ENCODE results near the gene VAMP3.

- TF ChIP-seq CTCF (IDR thresholded peaks at IDR 0.05; ENCODE audit: insufficient read depth, low read depth, low read length) (no peak), EZH2 (IDR thresholded peaks at IDR 0.05; ENCODE audit: insufficient read depth, low read length) (no peak)
Observed at GRCh38 chr1:7743346-7743745, 27.8 kb upstream of the VAMP3 start.

Data from astrocyte (in vitro differentiated cells and primary cell).